HepG2 (cell line): ENCODE results near the gene MYOT. TPM values are rescaled to one million over a fixed set of nuclear protein-coding genes. Genes with fewer than 3 reads are reported as not detected.
A peak's percentile ranks its signal among the peaks of the same experiment; 100 is the strongest.

Source experiments
- BATF2 ChIP-seq: sonication (generic); formaldehyde crosslinking; IDR thresholded peaks from 2 replicates; pipeline ENCODE4 v1.8.0; 2022; ENCODE audit warnings: mild to moderate bottlenecking, missing genetic modification reagents, moderate library complexity
- BCL6 ChIP-seq: IDR thresholded peaks from 2 replicates; pipeline ENCODE4 v1.6.1; 2016; ENCODE audit warnings: missing genetic modification reagents, missing compliant biosample characterization
- DMAP1 ChIP-seq: IDR thresholded peaks from 2 replicates; pipeline ENCODE4 v1.6.1; 2016
- FOXK2 ChIP-seq: fragments of 450-650 bp; IDR thresholded peaks from 2 replicates; pipeline ENCODE4 v1.6.1; 2016
- FOXP1 ChIP-seq, 2 experiments: fragments of 450-650 bp in 1 of 2; IDR thresholded peaks; 2 replicates each; pipeline ENCODE4 v1.6.1; 2017 to 2018; ENCODE audit warnings: antibody characterized with exemption in 1 of 2
- FOXP4 ChIP-seq: sonication (generic); formaldehyde crosslinking; IDR thresholded peaks from 2 replicates; pipeline ENCODE4 v1.4.0; 2020; ENCODE audit warnings: missing genetic modification reagents
- GATAD2A ChIP-seq: IDR thresholded peaks from 2 replicates; pipeline ENCODE4 v1.6.1; 2016
- HDAC2 ChIP-seq: sonication (generic); formaldehyde crosslinking; IDR thresholded peaks from 2 replicates; pipeline ENCODE4 v1.4.0; 2020; ENCODE audit warnings: missing genetic modification reagents
- IKZF1 ChIP-seq: fragments of 450-650 bp; IDR thresholded peaks from 2 replicates; pipeline ENCODE4 v1.7.1; 2016
- KLF13 ChIP-seq: sonication (generic); formaldehyde crosslinking; IDR thresholded peaks from 2 replicates; pipeline ENCODE4 v1.4.0; 2020; ENCODE audit warnings: mild to moderate bottlenecking, missing genetic modification reagents
- MTF2 ChIP-seq: sonication (generic); formaldehyde crosslinking; IDR thresholded peaks from 2 replicates; pipeline ENCODE4 v1.5.0; 2020; ENCODE audit warnings: missing genetic modification reagents, borderline replicate concordance
- PAXIP1 ChIP-seq: sonication (generic); formaldehyde crosslinking; conservative IDR thresholded peaks from 2 replicates; pipeline ENCODE4 v1.4.0; 2020; ENCODE audit warnings: mild to moderate bottlenecking, missing genetic modification reagents, moderate library complexity
- PHB2 ChIP-seq: fragments of 450-650 bp; IDR thresholded peaks from 2 replicates; pipeline ENCODE4 v1.6.1; 2018; ENCODE audit not compliant: partially characterized antibody
- PHF21A ChIP-seq: sonication (generic); formaldehyde crosslinking; IDR thresholded peaks from 2 replicates; pipeline ENCODE4 v1.5.0; 2020; ENCODE audit warnings: mild to moderate bottlenecking, missing genetic modification reagents
- SMAD3 ChIP-seq: sonication (generic); formaldehyde crosslinking; IDR thresholded peaks from 2 replicates; pipeline ENCODE4 v1.4.0; 2020; ENCODE audit warnings: missing genetic modification reagents
- SP140L ChIP-seq: sonication (generic); formaldehyde crosslinking; IDR thresholded peaks from 2 replicates; pipeline ENCODE4 v1.4.0; 2020; ENCODE audit warnings: missing genetic modification reagents, borderline replicate concordance
- SP2 ChIP-seq: sonication (generic); formaldehyde crosslinking; IDR thresholded peaks from 2 replicates; pipeline ENCODE4 v1.5.1; 2020; ENCODE audit warnings: mild to moderate bottlenecking, missing genetic modification reagents
- SRSF1 ChIP-seq: fragments of 200-400 bp; formaldehyde crosslinking; optimal IDR thresholded peaks from 2 replicates; pipeline ENCODE3; 2017; ENCODE audit warnings: mild to moderate bottlenecking, low read depth, low read length, moderate library complexity
- TFE3 ChIP-seq: IDR thresholded peaks from 2 replicates; pipeline ENCODE4 v1.6.1; 2016
- ZFP36 ChIP-seq: fragments of 150-350 bp; IDR thresholded peaks from 2 replicates; pipeline ENCODE4 v1.6.1; 2018; ENCODE audit warnings: borderline replicate concordance, low read length, low read depth; ENCODE audit not compliant: partially characterized antibody
- ZKSCAN1 ChIP-seq: fragments of 150-350 bp; IDR thresholded peaks from 2 replicates; pipeline ENCODE4 v1.6.1; 2014; ENCODE audit warnings: low read length
- ZNF264 ChIP-seq: sonication (generic); formaldehyde crosslinking; IDR thresholded peaks from 2 replicates; pipeline ENCODE4 v1.4.0; 2020; ENCODE audit warnings: missing genetic modification reagents
- ZNF432 ChIP-seq: sonication (generic); formaldehyde crosslinking; IDR thresholded peaks from 2 replicates; pipeline ENCODE4 v1.5.0; 2020; ENCODE audit warnings: missing genetic modification reagents, mild to moderate bottlenecking, borderline replicate concordance
- ZNF577 ChIP-seq: sonication (generic); formaldehyde crosslinking; IDR thresholded peaks from 2 replicates; pipeline ENCODE4 v1.4.0; 2020; ENCODE audit warnings: mild to moderate bottlenecking, low read depth, missing genetic modification reagents, borderline replicate concordance
- ZNF816 ChIP-seq: sonication (generic); formaldehyde crosslinking; IDR thresholded peaks from 2 replicates; pipeline ENCODE4 v1.8.0; 2022; ENCODE audit warnings: missing genetic modification reagents, mild to moderate bottlenecking, borderline replicate concordance
- polyA plus RNA-seq, 8 experiments: library from polyadenylated mRNA; depleted of rRNA in 3 of 8; stranded (reverse) in 7 of 8; unstranded in 1 of 8; fragments of >200 nt; fragmentation: Illumina TruSeq in 4 of 8; extraction: Trizol in 4 of 8; gene quantifications; 2 replicates each; pipeline versions ENCODE4 v1.2.1 to v1.2.3, GENCODE V29; 2011 to 2016; ENCODE audit warnings: low read depth in 4 of 8, missing spikeins in 1 of 8, mixed read lengths in 1 of 8; ENCODE audit not compliant: insufficient read depth in 1 of 8
- total RNA-seq, 5 experiments: library from RNA; depleted of rRNA; stranded (reverse); fragments of >200 nt; fragmentation: Illumina TruSeq; extraction: Trizol; gene quantifications; 2 replicates each; pipeline ENCODE4 v1.2.3, GENCODE V29; 2016; ENCODE audit warnings: low read depth in 1 of 5

MYOT gene
- total and polyA plus RNA-seq, 2 of the 13 experiments (the other 11 are each of a cell fraction or from before 2014, with no cell fraction given) = not detected

- peak; percentile 62 for TF ChIP-seq FOXP4
- TF ChIP-seq KLF13 (CRISPR knock-in tag) = no peak
- TF ChIP-seq SMAD3 (CRISPR knock-in tag) = no peak
- no peak for TF ChIP-seq TFE3 (CRISPR knock-in tag)
- no peak for TF ChIP-seq BATF2 (CRISPR knock-in tag)
- TF ChIP-seq ZKSCAN1 = no peak
- TF ChIP-seq PHB2 = no peak
- no peak for TF ChIP-seq FOXP1 (IDR thresholded peaks at IDR 0.05)
- TF ChIP-seq FOXP1 (CRISPR knock-in tag; IDR thresholded peaks at IDR 0.05) = peak; percentile 38; the same call in 1 of the 2 replicates
- TF ChIP-seq ZNF432 (CRISPR knock-in tag) = no peak
- TF ChIP-seq BCL6 (CRISPR knock-in tag) = peak; percentile 37
- no peak for TF ChIP-seq MTF2 (CRISPR knock-in tag)
- no peak for TF ChIP-seq ZNF264 (CRISPR knock-in tag)
- TF ChIP-seq SRSF1 = no peak
- TF ChIP-seq ZNF816 (CRISPR knock-in tag) = no peak
- TF ChIP-seq DMAP1 (CRISPR knock-in tag) = no peak
- peak; percentile 24; the same call in 1 of the 2 replicates for TF ChIP-seq FOXK2
- TF ChIP-seq GATAD2A (CRISPR knock-in tag) = peak; percentile 41; the same call in 1 of the 2 replicates
- no peak for TF ChIP-seq SP140L (CRISPR knock-in tag)
- TF ChIP-seq PHF21A (CRISPR knock-in tag) = 0 out of 2 replicates have a peak, but pooled peaks have one; percentile 27
- TF ChIP-seq ZNF577 = no peak
- TF ChIP-seq PAXIP1 (CRISPR knock-in tag) = peak; percentile 69
- peak; percentile 29; the same call in 1 of the 2 replicates for TF ChIP-seq HDAC2
- TF ChIP-seq IKZF1 = no peak
- no peak for TF ChIP-seq ZFP36
- no peak for TF ChIP-seq SP2
Observed at GRCh38 chr5:137901011-137901817, 33.6 kb downstream of the MYOT start (continued).
